K562 (cell line): ENCODE data around the gene WDR20. TPM values are rescaled to one million over a fixed set of nuclear protein-coding genes. Genes with fewer than 3 reads are reported as not detected.
A peak's percentile ranks its signal among the peaks of the same experiment; 100 is the strongest.

Experiments
- ASH1L ChIP-seq: fragments of 450-650 bp; IDR thresholded peaks from 2 replicates; pipeline ENCODE4 v1.6.1; 2018; ENCODE audit warnings: borderline replicate concordance, mild to moderate bottlenecking, low read depth; ENCODE audit not compliant: partially characterized antibody
- BMI1 ChIP-seq: fragments of 150-350 bp; IDR thresholded peaks from 2 replicates; pipeline ENCODE4 v1.6.1; 2014; ENCODE audit warnings: low read length
- ELF1 ChIP-seq: fragments of 200-800 bp; sonication (Bioruptor generic); IDR thresholded peaks from 2 replicates; pipeline ENCODE4 v1.6.1; 2016; ENCODE audit warnings: missing genetic modification characterization, missing compliant biosample characterization
- FOXK2 ChIP-seq, 2 experiments: fragments of 450-650 bp; IDR thresholded peaks in 1 of 2; conservative IDR thresholded peaks in 1 of 2; 2 replicates each; pipeline ENCODE4 v1.6.1; 2016; ENCODE audit warnings: low read depth in 2 of 2, mild to moderate bottlenecking in 1 of 2
- GABPB1 ChIP-seq: sonication (generic); formaldehyde crosslinking; IDR thresholded peaks from 2 replicates; pipeline ENCODE4 v1.8.0; 2022; ENCODE audit warnings: mild to moderate bottlenecking, missing genetic modification reagents
- HNRNPK ChIP-seq: fragments of 200-400 bp; formaldehyde crosslinking; IDR thresholded peaks from one replicate; pipeline ENCODE4 v1.6.1; 2018; ENCODE audit warnings: mild to moderate bottlenecking, low read depth, low read length; ENCODE audit not compliant: poor library complexity, severe bottlenecking
- MCM3 ChIP-seq: fragments of 450-650 bp; IDR thresholded peaks from 2 replicates; pipeline ENCODE4 v1.6.1; 2016
- MECOM ChIP-seq: fragments of 250-450 bp; sonication (Bioruptor Pico); IDR thresholded peaks from 2 replicates; pipeline ENCODE4 v1.8.0; 2022; ENCODE audit warnings: inconsistent platforms
- MED1 ChIP-seq: sonication (generic); formaldehyde crosslinking; IDR thresholded peaks from 2 replicates; pipeline ENCODE4 v1.8.1; 2023; ENCODE audit warnings: missing genetic modification reagents, borderline replicate concordance
- U2AF1 ChIP-seq: fragments of 200-400 bp; formaldehyde crosslinking; optimal IDR thresholded peaks from 2 replicates; pipeline ENCODE3; 2017; ENCODE audit warnings: mild to moderate bottlenecking, low read depth, low read length, moderate library complexity
- ZNF174 ChIP-seq: fragments of 250-450 bp; sonication (Bioruptor Pico); IDR thresholded peaks from 2 replicates; pipeline ENCODE4 v1.4.0; 2020; ENCODE audit warnings: mild to moderate bottlenecking
- ZNF263 ChIP-seq: sonication (generic); formaldehyde crosslinking; IDR thresholded peaks from 2 replicates; pipeline ENCODE4 v1.8.0; 2022; ENCODE audit warnings: mild to moderate bottlenecking, missing genetic modification reagents, borderline replicate concordance
- polyA plus RNA-seq, 8 experiments: library from polyadenylated mRNA; depleted of rRNA in 4 of 8; stranded (reverse) in 5 of 8; unstranded in 3 of 8; fragments of >200 nt; fragmentation: Nextera tagmentation in 2 of 8; fragmentation: Illumina TruSeq in 1 of 8; extraction: Ambion mirVana in 2 of 8; extraction: Trizol in 1 of 8; gene quantifications; 2 replicates each; pipeline versions ENCODE4 v1.2.1 to v1.2.3, GENCODE V29; 2011 to 2014; ENCODE audit warnings: inconsistent platforms in 1 of 8, missing spikeins in 1 of 8
- total RNA-seq, 7 experiments: library from RNA; depleted of rRNA in 6 of 7; stranded (reverse); fragments of >200 nt in 6 of 7; fragmentation: Illumina TruSeq in 2 of 7; extraction: Trizol in 2 of 7; gene quantifications; 2 replicates each; pipeline versions ENCODE4 v1.2.1 to v1.2.3, GENCODE V29; 2011 to 2021; ENCODE audit warnings: low replicate concordance in 1 of 7
- TF ChIP-seq, protein P1 (sequence below), 2 experiments: IDR thresholded peaks; 2 replicates each; pipeline ENCODE4 v1.6.1; 2011; ENCODE audit warnings: borderline replicate concordance in 1 of 2, control low read depth in 1 of 2, low read depth in 1 of 2, low read length in 1 of 2, mild to moderate bottlenecking in 1 of 2, mixed read lengths in 1 of 2, moderate library complexity in 1 of 2; ENCODE audit not compliant: insufficient read depth in 1 of 2, insufficient read length in 1 of 2, poor library complexity in 1 of 2, severe bottlenecking in 1 of 2; ENCODE audit errors: extremely low read depth in 1 of 2
- TF ChIP-seq, protein P2 (sequence below): fragments of 450-650 bp; IDR thresholded peaks from 2 replicates; pipeline ENCODE4 v1.6.1; 2016; ENCODE audit warnings: low read depth, mild to moderate bottlenecking, moderate library complexity
- TF ChIP-seq, protein P3 (sequence below), 2 experiments: fragments of 450-650 bp; IDR thresholded peaks; 2 replicates each; pipeline ENCODE4 v1.6.1; 2016
- TF ChIP-seq, protein P4 (sequence below), 2 experiments: fragments of 450-650 bp in 1 of 2; IDR thresholded peaks; 2 replicates each; pipeline ENCODE4 v1.6.1; 2011 to 2017; ENCODE audit warnings: low read depth in 2 of 2, antibody characterized with exemption in 1 of 2, borderline replicate concordance in 1 of 2, low read length in 1 of 2, mild to moderate bottlenecking in 1 of 2, mixed read lengths in 1 of 2; ENCODE audit not compliant: control insufficient read depth in 1 of 2
- TF ChIP-seq, protein P5 (sequence below): IDR thresholded peaks from 2 replicates; pipeline ENCODE4 v1.6.1; 2014; ENCODE audit warnings: antibody characterized with exemption
- TF ChIP-seq, protein P6 (sequence below), 2 experiments: fragments of 450-650 bp in 1 of 2; sonication (generic) in 1 of 2; formaldehyde crosslinking; conservative IDR thresholded peaks; 2 replicates each; pipeline versions ENCODE4 v1.4.0 to v1.8.1; 2020 to 2022; ENCODE audit warnings: mild to moderate bottlenecking in 1 of 2, missing genetic modification reagents in 1 of 2

WDR20 gene
- total and polyA plus RNA-seq, 9 of the 15 experiments (the other 6 are each of a cell fraction or from before 2014, with no cell fraction given): 7.0 to 15.3 (median 11.8) TPM

DNA sequence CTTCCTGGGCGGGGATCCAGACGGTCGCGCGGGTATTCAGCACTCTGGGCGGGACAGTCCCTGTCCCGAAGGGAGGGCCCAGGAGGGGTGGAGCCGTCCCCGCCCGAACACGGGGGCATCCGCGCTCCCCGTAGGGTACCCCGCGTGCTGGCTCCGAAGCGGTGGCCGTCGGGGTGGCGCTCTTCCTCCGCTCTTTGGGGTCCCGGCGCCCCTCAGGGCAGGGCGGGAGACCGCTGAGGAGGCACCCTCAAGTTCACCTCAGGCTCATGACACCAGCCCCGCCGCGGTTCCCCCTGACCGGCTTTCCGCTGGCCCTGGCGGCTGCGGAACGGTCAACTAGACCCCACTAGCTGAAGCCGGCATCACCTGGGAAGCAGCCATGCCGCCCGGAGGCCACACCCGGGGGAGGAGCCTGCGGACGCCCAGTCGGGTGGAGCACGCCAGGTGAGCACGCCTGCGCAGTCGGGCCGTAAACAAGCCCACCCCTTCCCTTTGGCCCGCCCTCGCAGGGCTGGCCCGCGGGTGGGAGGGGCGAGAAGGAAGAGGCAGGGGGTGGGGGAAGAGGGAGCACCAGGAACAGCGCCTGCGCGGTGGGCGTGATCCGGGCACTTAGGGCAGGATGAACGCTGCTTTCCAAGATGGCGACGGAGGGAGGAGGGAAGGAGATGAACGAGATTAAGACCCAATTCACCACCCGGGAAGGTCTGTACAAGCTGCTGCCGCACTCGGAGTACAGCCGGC, at the start of gene WDR20 (continued):
- TF ChIP-seq, protein P1, sequence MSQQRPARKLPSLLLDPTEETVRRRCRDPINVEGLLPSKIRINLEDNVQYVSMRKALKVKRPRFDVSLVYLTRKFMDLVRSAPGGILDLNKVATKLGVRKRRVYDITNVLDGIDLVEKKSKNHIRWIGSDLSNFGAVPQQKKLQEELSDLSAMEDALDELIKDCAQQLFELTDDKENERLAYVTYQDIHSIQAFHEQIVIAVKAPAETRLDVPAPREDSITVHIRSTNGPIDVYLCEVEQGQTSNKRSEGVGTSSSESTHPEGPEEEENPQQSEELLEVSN (IDR thresholded peaks at IDR 0.05; ENCODE audit: borderline replicate concordance in 1 of 2, extremely low read depth in 1 of 2, insufficient read depth in 1 of 2, insufficient read length in 1 of 2, low read depth in 1 of 2, low read length in 1 of 2, poor library complexity in 1 of 2, severe bottlenecking in 1 of 2): peak in 1 of 2 experiments; percentile 53
- TF ChIP-seq ASH1L (no peak), BMI1 (no peak), ELF1 (tag) (no peak), MED1 (CRISPR knock-in tag) (no peak), U2AF1 (no peak), MECOM (CRISPR knock-in tag) (no peak), GABPB1 (0 out of 2 replicates have a peak, but pooled peaks have one; percentile 6), ZNF263 (CRISPR knock-in tag) (peak; percentile 94), MCM3 (no peak), HNRNPK (no peak), FOXK2 (conservative IDR thresholded peaks at IDR 0.05 in 1 of 2, IDR thresholded peaks at IDR 0.05 in 1 of 2; ENCODE audit: low read depth in 2 of 2) (peak; percentile 95 to 97), ZNF174 (CRISPR knock-in tag) (no peak)
- TF ChIP-seq, protein P2, sequence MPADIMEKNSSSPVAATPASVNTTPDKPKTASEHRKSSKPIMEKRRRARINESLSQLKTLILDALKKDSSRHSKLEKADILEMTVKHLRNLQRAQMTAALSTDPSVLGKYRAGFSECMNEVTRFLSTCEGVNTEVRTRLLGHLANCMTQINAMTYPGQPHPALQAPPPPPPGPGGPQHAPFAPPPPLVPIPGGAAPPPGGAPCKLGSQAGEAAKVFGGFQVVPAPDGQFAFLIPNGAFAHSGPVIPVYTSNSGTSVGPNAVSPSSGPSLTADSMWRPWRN: no peak
- TF ChIP-seq, protein P3, sequence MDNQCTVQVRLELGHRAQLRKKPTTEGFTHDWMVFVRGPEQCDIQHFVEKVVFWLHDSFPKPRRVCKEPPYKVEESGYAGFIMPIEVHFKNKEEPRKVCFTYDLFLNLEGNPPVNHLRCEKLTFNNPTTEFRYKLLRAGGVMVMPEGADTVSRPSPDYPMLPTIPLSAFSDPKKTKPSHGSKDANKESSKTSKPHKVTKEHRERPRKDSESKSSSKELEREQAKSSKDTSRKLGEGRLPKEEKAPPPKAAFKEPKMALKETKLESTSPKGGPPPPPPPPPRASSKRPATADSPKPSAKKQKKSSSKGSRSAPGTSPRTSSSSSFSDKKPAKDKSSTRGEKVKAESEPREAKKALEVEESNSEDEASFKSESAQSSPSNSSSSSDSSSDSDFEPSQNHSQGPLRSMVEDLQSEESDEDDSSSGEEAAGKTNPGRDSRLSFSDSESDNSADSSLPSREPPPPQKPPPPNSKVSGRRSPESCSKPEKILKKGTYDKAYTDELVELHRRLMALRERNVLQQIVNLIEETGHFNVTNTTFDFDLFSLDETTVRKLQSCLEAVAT (IDR thresholded peaks at IDR 0.05): no peak
- TF ChIP-seq, protein P4, sequence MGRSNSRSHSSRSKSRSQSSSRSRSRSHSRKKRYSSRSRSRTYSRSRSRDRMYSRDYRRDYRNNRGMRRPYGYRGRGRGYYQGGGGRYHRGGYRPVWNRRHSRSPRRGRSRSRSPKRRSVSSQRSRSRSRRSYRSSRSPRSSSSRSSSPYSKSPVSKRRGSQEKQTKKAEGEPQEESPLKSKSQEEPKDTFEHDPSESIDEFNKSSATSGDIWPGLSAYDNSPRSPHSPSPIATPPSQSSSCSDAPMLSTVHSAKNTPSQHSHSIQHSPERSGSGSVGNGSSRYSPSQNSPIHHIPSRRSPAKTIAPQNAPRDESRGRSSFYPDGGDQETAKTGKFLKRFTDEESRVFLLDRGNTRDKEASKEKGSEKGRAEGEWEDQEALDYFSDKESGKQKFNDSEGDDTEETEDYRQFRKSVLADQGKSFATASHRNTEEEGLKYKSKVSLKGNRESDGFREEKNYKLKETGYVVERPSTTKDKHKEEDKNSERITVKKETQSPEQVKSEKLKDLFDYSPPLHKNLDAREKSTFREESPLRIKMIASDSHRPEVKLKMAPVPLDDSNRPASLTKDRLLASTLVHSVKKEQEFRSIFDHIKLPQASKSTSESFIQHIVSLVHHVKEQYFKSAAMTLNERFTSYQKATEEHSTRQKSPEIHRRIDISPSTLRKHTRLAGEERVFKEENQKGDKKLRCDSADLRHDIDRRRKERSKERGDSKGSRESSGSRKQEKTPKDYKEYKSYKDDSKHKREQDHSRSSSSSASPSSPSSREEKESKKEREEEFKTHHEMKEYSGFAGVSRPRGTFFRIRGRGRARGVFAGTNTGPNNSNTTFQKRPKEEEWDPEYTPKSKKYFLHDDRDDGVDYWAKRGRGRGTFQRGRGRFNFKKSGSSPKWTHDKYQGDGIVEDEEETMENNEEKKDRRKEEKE (IDR thresholded peaks at IDR 0.05; ENCODE audit: borderline replicate concordance in 1 of 2, control insufficient read depth in 1 of 2, low read depth in 2 of 2, low read length in 1 of 2): no peak
- TF ChIP-seq, protein P5, sequence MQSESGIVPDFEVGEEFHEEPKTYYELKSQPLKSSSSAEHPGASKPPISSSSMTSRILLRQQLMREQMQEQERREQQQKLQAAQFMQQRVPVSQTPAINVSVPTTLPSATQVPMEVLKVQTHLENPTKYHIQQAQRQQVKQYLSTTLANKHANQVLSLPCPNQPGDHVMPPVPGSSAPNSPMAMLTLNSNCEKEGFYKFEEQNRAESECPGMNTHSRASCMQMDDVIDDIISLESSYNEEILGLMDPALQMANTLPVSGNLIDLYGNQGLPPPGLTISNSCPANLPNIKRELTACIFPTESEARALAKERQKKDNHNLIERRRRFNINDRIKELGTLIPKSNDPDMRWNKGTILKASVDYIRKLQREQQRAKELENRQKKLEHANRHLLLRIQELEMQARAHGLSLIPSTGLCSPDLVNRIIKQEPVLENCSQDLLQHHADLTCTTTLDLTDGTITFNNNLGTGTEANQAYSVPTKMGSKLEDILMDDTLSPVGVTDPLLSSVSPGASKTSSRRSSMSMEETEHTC: no peak
- TF ChIP-seq, protein P6, sequence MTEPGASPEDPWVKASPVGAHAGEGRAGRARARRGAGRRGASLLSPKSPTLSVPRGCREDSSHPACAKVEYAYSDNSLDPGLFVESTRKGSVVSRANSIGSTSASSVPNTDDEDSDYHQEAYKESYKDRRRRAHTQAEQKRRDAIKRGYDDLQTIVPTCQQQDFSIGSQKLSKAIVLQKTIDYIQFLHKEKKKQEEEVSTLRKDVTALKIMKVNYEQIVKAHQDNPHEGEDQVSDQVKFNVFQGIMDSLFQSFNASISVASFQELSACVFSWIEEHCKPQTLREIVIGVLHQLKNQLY (CRISPR knock-in tag; conservative IDR thresholded peaks at IDR 0.05): no peak
